ENCODE data around the gene MAN2C1. TPM values are rescaled to one million over a fixed set of nuclear protein-coding genes. Genes with fewer than 3 reads are reported as not detected.
A peak's percentile ranks its signal among the peaks of the same experiment; 100 is the strongest.
"Not testable (repeated sequence)": the region's sequence is repeated elsewhere in the genome, so short reads cannot be mapped to it uniquely, and the experiment has no call there.

MAN2C1 gene
- total RNA-seq, 6 donors from 2014 or later: 147 to 1,046 (median 251) TPM

- H3K27ac ChIP-seq: peak overlapping the region in 2 of 4 donors; percentile 32 to 34
- ATAC-seq (ENCODE audit: low FRiP score in 2 of 2) (no peak), DNase-seq (no peak)
- no peaks in the 10 kb centered on the region for H3K27me3 ChIP-seq
- H3K9me3 ChIP-seq: no peaks in the 10 kb centered on the region
- peaks cover 11 to 30% (median 22%) of the 10 kb centered on the region in 4 donors for H3K4me1 ChIP-seq
- WGBS, 2 donors: 79 to 87% methylated on average over 7 of the region's 7 CpGs
- TF ChIP-seq EP300 (IDR thresholded peaks at IDR 0.05): no peak
- TF ChIP-seq POLR2AphosphoS5 (IDR thresholded peaks at IDR 0.05): no peak
- no peak for TF ChIP-seq POLR2A (IDR thresholded peaks at IDR 0.05)
- TF ChIP-seq CTCF (IDR thresholded peaks at IDR 0.05): no peak
- peaks cover 0 to 22% (median 15%) of the 10 kb centered on the region in 4 donors for H3K36me3 ChIP-seq
- no peak overlapping the region for H3K4me3 ChIP-seq
Observed at GRCh38 chr15:75350601-75351361, 17.6 kb downstream of the MAN2C1 start.

GRCh38 chr15:75349851-75350588 lies 18.4 kb downstream of the MAN2C1 start:
- H3K4me3 ChIP-seq: no peak overlapping the region
- TF ChIP-seq POLR2AphosphoS5 (IDR thresholded peaks at IDR 0.05): peak in 1 of 2 donors; percentile 60
- TF ChIP-seq POLR2A (IDR thresholded peaks at IDR 0.05): no peak
- peak overlapping the region in 2 of 4 donors; percentile 34 to 87 for H3K27ac ChIP-seq
- H3K27me3 ChIP-seq: no peaks in the 10 kb centered on the region
- H3K36me3 ChIP-seq: peaks cover 0 to 14% (median 8%) of the 10 kb centered on the region in 4 donors
- H3K4me1 ChIP-seq: peaks cover 11 to 30% (median 22%) of the 10 kb centered on the region in 4 donors
- H3K9me3 ChIP-seq: no peaks in the 10 kb centered on the region
- ATAC-seq (ENCODE audit: low FRiP score in 2 of 2) (no peak), DNase-seq (peak in 1 of 2 donors; percentile 71)
- WGBS, 2 donors: 64 to 69% methylated on average over 4 to 9 of the region's 9 CpGs

- not testable (repeated sequence) for H3K9me3 ChIP-seq; H3K36me3 ChIP-seq; DNase-seq; H3K27me3 ChIP-seq; H3K4me3 ChIP-seq; ATAC-seq (ENCODE audit: low FRiP score in 2 of 2)
- Histone ChIP-seq H3K4me1 (peaks cover 11 to 30% (median 22%) of the 10 kb centered on the region in 4 donors), H3K27ac (peak overlapping the region in 1 of 4 donors; percentile 87)
- WGBS, 2 donors: 86 to 96% methylated on average over 6 to 8 of the region's 8 CpGs
Observed at GRCh38 chr15:75349351-75349669, 19.1 kb downstream of the MAN2C1 start.

- peak in 1 of 2 donors; percentile 86 for DNase-seq
- H3K4me1 ChIP-seq: peaks cover 15 to 32% (median 22%) of the 10 kb centered on the region in 4 donors
- ATAC-seq (ENCODE audit: low FRiP score in 2 of 2): peak in 1 of 2 donors; percentile 8
- peak overlapping the region; percentile 73 to 87 (median 81) for H3K27ac ChIP-seq
- peaks cover 0 to 3% (median under 1%) of the 10 kb centered on the region in 4 donors for H3K36me3 ChIP-seq
- peak overlapping the region; percentile 62 to 94 (median 92) for H3K4me3 ChIP-seq
- TF ChIP-seq CTCF (IDR thresholded peaks at IDR 0.05): no peak
- TF ChIP-seq POLR2AphosphoS5 (IDR thresholded peaks at IDR 0.05): no peak
- no peak for TF ChIP-seq POLR2A (IDR thresholded peaks at IDR 0.05)
- TF ChIP-seq EP300 (IDR thresholded peaks at IDR 0.05): no peak
- no peaks in the 10 kb centered on the region for H3K27me3 ChIP-seq
- 48 to 64% methylated on average over 19 to 31 of the region's 46 CpGs for WGBS, 2 donors
- H3K9me3 ChIP-seq: no peaks in the 10 kb centered on the region
Observed at GRCh38 chr15:75348562-75349350, 19.7 kb downstream of the MAN2C1 start.

- Histone ChIP-seq H3K27me3 (no peaks in the 10 kb centered on the region), H3K27ac (peak overlapping the region; percentile 73 to 87 (median 81)), H3K4me1 (peaks cover 17 to 34% (median 22%) of the 10 kb centered on the region in 4 donors), H3K36me3 (no peaks in the 10 kb centered on the region), H3K9me3 (no peaks in the 10 kb centered on the region), H3K4me3 (peak overlapping the region; percentile 62 to 94 (median 92))
- peak in 1 of 2 donors; percentile 87 for DNase-seq
- WGBS, 2 donors: 0% methylated on average over 4 to 29 of the region's 45 CpGs
- ATAC-seq (ENCODE audit: low FRiP score in 2 of 2): peak; percentile 53 to 58
- no peak for TF ChIP-seq POLR2AphosphoS5 (IDR thresholded peaks at IDR 0.05)
- no peak for TF ChIP-seq CTCF (IDR thresholded peaks at IDR 0.05)
Observed at GRCh38 chr15:75348034-75348561, 20.3 kb downstream of the MAN2C1 start.
